Activated naive CD4-positive, alpha-beta T cell treated with Interleukin-2 at 50 U/mL for 16 hours (primary cell): ENCODE data around the gene SLC49A3.
A peak's percentile ranks its signal among the peaks of the same experiment; 100 is the strongest.
"Not testable (repeated sequence)": the region's sequence is repeated elsewhere in the genome, so short reads cannot be mapped to it uniquely, and the experiment has no call there.

Source experiments
- DNase-seq: peaks from one replicate; pipeline ENCODE4 v3.0.0-alpha.2; 2020

The SLC49A3 gene

DNA sequence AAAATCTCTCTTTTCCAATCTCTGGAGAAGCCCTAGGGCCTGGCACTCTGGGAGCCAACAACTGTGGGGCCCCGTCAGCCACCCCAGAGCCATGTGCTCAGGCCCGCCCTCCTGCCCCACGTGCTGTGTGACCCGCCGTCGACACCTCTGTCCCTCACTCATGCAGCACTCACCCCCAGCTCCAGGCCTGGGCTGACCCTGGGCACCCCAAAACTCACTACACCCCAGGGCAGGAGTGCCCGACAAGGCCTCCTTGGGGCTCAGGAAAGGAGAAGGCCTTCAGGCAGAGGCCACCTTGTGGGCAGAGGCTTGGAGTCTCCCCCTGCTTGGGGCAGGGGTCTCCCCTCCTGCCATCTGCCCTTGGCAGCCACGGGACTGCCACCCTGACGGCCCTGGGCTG lies 8.9 kb downstream of the SLC49A3 start:
- no peak for DNase-seq

DNA sequence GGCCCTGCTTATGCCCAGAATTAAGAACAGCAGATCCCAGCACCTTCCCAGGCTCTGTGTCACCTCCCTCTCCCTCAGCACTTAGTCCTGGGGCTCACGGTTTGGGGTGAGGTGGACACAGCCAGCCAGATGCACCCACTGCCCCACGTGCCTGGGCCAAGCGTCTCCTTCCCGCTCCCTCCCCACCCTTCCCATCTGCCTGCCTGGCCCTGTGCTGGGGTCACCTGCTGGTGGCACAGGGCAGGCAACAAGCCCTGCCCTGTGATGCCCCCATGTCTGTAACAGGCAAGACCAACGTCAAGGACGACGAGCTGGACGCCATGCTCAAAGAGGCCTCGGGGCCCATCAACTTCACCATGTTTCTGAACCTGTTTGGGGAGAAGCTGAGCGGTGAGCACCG lies 9.3 kb downstream of the SLC49A3 start:
- DNase-seq, result no peak

DNA sequence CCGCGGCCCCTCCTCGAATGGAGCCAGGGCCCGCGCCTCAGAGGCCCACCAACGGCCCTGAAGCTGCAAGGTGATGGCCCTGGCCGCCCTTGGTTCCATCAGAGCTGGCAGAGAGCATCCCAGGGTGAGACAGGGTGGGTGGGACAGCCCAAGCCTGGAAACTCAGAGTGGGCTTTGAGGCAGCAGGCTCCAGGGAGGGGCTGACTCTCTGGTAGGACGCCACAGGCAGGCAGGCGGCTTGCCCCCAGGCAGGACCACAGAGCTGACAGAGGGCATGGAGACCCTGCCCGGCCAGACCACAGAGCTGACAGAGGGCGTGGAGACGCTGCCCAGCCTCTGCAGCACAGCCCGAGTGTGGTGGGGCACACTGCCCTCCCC lies 9.9 kb downstream of the SLC49A3 start:
- no peak for DNase-seq

DNA sequence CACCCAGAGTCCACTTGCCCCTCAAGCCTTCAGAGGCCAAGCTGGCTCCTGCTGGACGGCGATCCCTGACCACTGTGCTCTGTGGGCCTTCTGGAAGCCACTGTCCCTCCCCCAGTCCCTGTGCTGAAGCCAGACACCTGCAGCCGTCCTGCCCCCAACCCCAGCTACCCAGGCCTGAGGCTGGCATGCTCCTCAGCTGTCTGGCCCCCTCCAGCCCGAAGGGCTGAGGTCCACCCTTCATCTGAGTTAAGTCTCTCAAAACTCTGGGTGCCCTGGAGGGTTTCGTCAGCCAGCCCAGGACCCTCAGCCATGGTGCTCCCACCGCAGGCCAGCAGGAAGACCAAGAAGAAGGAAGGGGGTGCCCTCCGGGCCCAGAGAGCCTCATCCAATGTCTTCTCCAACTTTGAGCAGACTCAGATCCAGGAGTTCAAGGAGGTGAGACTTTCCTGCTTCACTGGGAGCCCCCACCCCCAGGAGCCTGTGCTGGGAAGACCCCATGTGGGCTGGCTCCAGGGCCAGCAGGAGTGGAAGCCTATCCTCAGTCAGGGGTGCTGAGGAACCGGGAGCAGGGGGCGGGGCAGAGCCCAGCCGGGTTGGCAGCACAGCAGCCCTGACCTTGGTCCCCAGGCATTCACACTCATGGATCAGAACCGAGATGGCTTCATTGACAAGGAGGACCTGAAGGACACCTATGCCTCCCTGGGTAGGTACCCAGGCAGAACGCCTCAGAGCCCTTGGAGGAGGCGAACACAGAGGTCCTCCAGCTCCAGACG lies 10.4 kb downstream of the SLC49A3 start:
- no peak for DNase-seq

DNA sequence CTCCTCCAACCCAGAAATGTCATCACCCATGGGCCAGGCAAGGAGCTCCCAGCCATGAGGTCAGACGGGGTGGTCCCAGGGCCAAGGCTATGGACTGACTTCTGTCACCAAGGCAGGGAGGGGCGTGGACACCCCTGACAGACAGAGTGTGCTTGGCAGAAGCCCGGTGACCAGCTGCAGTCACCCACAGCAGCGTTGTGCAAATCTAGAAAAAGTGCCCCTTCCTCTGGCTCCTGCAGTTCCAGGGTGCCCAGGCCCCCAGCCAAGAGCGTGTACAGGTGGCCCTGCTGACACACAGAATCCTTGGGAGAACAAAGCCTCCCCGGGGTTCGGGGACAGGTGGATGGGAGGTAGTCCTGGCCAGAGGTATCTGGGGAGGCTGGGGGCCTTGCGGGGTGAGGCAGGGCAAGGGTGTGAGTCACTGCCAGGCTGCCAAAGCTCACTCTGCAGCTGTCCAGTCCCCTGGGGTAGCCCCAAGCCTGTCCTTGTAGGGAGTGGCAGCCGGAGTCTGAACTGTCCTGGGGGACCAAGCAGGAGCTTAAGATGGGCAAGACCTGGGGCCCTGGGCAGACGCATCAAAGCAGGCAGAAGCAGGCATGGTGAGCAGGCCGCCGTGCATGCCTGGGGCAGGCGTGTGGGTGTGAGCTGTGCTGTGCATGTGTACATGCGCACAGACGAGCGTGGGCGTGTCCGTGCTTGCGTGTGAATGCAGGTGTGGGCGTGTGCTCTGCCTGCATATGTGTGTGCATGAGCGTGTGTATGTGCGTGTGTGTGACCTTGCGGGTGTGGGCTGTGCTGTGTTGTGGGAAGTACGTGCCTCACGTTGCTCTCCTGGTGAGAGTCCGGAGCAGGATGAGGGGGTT lies 11.3 kb downstream of the SLC49A3 start:
- peak; percentile 44 for DNase-seq

DNA sequence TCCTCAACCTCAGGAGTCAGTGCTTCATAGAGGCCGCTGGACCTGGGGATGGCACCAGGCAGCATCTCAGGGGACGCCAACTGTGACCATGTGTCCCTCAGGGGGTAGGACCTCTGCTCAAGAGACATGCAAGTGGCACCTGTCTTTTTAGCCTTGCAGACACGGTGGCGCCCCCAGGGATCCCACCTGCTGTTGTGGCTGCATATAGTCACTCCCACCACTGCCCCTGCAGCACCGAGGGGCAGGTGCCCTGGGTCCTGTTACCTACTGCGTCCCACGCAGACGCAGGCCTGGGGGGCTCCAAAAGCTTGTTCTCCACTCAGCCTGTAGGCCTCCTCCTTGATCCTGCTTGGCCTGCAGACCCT lies 12.1 kb downstream of the SLC49A3 start:
- DNase-seq, result no peak

DNA sequence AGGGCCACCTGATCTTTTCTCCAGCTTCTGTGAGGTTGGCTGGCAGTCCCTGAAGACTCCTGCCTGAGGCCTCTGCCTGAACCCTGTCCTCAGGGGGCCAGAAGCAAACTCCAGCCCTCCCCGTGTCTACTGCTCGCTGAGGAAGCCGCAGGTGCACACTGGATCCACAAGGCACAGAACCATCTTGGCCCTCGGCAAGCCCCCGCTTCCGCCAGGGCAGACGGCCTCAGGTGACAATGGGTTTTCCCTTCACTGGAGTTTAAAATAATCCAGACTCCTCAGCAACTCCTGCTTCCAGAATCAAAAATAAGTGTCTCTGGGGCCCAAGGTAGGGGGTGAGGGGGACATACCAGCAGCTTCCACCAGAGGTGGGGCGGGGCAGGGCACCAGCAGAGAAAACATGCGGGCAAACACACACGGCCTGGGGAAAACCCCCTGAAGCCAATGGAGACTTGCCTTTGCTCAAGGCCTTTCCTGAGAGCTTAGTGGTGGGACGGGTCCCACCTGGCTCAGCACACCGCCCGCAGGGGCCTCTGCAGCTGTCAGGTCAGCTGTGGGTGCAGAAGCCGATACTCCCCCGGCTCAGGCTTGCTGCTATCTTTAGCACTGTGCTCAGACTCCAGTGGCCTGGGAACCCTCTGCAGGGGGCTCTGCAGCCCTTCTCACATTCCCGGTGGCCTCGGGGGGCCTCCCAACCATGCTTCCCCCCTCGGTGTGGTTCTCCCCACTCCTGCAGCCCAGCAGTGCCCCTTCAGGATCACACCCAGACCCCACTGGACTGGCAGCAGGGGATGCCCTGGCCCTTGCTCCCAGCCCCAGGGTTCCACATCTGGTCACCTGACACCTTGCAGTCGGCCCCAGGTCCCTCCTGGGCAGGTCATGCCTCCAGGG lies 12.7 kb downstream of the SLC49A3 start:
- no peak for DNase-seq

DNA sequence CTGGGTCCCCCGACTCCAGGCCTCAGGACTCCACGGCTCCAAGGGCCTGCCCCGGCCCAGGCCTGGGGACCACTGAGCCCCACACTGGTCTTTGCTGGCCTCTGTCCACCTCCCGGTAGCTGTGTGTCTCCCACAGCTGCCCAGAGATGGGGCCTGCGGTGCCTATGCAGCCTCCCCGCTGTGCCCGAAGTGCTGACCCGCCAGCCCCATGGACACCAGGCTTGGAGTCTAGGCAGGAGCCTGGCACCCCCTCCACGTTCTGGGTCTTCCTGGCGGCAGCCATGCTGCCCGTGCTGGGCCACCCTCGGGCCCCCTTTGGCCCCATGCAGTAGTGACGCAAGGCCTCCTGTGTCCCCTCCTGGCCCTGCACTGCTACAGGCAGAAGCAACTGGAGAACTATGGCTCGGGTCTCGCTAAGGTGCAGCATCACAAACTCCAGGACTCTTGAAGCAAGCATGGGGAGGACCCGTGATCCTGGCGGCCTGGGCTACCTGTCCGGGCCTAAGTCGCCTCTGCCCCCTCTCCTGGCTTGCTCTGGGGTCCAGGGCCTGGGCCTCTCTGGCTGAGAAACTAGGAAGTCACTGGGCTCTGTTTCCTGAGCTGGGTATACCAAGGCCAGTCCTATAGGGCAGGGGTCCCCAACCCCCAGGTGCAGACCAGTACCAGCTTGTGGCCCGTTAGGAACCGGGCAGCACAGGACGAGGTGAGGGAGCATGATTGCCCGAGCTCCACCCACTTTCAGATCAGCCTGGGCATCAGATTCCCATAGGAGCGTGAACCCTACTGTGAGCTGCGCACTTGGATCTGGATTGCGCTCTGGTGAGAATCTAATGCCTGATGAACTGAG lies 13.7 kb downstream of the SLC49A3 start:
- DNase-seq, result no peak

DNA sequence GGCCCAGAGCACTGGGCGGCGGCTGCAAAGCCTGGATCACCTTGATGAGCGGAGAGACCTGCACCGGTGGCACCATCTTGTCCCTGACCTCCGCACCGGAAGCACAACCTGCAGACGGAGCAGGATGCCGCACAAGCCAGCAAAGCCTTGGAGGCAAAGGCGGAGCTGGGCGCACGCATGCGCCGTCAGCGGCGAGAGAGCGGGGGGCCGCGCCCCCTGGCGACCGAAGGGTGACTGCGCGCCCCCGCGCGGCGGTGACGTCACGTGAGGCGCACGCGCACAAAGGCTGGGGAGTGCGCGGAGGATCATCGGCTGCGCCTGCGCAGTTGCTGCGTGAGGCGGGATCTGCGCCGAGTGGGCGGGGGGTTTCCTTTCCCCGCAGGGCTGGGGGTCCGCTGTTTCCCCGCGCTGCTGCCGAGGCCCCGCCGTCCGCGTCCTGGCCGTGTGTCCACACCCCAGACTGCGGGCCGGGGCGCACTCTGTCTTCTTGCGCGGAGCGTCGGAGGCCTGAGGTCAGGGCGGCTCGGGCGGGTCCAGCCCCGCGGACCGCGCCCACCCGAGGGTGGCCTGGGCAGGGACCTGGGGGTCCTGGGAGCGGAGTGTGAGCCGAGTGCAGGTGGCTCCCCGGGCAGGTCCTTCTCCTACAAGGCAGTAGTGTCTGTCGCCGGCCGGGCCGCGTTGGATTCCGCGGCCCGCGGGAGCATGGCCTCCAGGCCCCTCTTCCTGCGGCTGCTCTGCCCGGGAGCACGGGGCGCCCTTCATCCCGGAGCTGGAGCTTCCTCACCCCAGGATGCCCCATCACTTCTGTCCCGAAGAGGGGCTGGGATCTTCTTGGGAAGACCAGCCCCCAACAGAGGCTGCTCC lies 14.5 kb downstream of the SLC49A3 start, which contains the start of the genes ATP5ME and MYL5:
Gene ATP5ME (minus strand): TSS at position 105 of the 864 bp plus-strand sequence. CDS start 29 bp downstream, at position 76.
Gene MYL5 (plus strand): TSS at position 371 of the 864 bp plus-strand sequence. CDS start 3,485 bp downstream, outside the sequence.
- peak; percentile 98 for DNase-seq

DNA sequence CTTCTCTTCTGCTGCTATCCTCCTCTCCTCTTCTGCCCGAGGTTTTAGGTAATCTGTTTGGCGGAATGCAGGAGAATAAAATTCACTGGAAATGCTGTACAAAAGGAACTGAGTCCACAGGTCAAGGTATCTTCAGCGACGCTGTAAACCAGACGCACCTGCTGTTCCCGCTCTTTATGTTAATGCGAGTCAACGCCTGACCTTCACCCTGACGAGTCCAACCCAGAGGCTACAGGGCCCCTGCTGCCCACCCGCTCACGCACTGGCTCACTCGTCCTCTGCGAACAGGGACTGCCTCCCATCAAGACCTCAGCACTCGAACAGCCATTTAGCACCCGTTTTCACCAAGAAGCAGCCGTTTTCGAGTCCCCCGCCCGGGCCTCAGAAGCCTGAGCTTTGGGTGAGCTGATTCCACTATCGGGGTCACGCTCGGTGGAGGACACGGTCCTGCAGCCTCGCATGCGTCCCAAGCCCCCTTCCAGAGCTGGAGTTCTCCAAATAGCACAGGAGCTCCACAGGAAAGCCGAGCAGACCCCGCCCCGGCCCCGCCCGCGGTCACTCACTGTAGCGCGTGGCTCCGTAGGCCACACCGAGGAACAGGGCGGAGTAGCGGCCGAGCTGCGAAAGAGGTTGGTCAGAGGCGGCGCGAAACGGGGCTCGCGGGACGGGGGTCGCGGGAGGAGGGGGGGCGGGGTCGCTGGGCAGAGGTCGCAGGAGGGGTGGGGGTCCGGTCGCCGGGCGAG lies 15.4 kb downstream of the SLC49A3 start:
- DNase-seq, result no peak

DNA sequence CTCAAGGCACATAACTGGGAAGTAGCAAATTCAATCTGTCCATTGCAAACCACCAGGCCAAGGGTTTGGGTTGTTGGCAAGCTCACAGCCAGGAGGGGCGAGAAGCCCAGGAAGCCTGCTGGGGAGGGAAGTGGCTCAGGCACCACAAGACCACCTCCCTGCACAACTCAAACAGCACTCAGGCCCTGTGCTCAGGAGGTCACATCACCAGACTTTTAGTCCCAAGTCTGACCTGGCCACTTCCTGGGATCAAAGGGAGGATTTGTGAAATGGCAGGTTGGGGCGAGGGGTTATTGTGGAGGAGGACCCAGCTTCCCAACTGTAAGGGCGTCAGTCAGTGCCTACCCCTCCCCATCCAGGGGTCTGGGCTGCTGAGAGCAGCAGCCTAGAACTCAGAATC lies 17.2 kb downstream of the SLC49A3 start:
- DNase-seq, result no peak

DNA sequence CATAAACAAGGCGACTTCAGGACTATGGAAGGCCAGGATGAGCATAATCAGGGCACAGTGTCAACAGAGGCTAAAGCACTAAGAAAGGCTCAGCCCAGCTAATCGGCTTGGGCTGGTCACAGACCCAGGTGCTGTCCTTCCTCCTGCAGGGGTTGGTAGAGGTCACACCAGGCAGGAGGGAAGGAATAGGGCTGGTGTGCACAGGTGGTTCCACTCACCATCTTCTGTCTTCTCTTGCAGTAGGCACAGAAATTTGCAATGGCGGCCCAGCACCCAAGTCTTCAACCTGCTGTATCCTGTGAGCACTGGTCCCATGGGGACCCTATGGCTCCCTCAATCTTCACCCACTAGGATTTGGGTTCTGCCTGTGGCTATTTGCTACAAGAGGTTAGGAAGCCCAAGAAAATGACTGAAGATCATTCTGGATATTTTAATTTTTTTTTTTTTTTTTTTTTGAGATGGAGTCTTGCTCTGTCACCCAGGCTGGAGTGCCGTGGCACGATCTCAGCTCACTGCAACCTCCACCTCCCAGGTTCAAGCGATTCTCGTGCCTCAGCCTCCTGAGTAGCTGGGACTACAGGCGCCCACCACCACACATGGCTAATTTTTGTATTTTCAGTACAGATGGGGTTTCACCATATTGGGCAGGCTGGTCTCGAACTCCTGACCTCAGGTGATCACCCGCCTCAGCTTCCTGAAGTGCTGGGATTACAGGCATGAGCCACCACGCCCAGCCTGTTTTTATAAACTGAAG lies 19.0 kb downstream of the SLC49A3 start:
- DNase-seq, result not testable (repeated sequence)

DNA sequence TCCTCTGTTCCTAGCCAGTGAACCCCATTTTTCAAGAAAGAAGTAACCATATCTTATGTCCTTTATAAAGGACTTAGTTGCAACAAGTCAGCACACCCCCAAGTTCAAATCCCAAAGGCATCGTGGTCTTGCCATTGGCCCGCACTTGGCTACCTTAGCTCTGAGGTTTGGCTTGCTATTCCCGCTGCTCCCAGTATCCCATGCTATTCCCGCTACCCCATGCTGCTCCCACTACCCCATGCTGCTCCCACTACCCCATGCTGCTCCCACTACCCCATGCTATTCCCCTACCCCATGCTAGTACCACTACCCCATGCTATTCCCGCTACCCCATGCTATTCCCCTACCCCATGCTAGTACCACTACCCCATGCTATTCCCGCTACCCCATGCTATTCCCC lies 20.7 kb downstream of the SLC49A3 start:
- DNase-seq, result not testable (repeated sequence)

DNA sequence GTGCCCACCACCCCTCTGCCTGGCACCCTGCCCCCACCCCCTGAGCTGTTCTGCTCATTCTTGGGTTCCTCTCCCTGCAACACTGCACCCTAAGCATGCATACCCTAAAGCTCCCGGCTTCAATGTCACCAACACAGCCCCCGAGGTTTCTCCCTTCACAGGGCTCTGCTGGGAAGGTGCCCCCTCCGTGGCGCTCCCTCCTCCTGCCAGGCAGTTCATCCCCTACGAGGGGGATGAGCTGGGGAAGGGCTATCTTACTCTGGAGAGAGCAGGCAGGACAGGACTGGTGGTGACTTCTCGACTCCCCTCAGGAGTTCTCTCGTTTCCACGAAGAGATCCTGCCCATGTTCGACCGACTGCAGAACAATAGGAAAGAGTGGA lies 21.4 kb downstream of the SLC49A3 start:
- DNase-seq, result no peak

DNA sequence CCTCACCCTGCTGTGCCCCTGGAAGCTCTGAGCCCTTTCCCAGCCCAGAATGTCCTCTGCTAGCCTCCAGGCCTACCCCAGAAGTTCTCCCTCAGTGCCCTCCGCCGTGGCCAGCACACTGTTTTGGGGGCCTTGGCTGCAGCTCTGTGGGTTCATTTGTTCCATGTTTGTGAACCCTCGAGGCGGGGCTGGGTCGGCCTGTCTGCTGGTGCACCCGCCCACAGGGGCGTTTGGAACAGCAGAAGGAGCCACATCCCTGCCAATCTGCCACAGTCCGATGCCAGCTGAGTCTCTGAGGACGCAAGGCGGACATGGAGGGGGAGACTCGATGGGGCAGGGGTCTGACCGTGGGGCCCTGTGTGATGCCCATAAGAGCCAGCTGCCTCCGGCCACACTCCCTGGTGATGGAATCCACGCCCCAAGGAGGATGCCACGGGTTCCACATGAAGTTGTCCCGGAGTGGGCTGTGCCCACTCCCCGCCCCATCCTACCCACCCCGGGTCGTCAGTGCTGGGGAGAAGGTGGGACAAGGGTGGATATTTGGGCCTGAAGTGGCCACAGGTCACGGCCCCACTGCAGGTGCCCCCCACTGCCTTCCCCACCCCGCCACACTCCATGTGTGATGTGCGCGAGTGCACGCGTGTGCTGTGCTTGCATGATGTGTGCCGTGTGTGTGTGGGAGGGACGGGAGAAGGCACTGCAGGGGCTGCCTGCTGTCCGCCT lies 22.0 kb downstream of the SLC49A3 start:
- DNase-seq, result no peak

DNA sequence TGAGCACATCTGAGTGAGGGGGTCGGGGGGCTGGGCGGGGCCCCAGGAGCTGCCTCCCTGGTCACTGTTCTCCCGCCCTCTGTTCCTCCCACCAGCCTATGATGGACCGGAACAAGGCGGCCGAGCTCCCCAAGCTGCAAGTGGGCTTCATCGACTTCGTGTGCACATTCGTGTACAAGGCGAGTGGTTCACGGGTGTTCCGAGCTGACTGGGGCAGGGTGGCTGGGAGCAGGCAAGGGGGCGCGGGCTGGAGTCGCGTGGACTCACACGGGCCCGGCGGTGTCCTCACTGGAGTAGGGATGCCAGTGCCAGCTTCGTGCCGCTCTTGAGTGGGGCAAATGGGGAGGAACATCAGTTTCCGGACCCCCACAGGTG lies 22.5 kb downstream of the SLC49A3 start:
- DNase-seq, result no peak

DNA sequence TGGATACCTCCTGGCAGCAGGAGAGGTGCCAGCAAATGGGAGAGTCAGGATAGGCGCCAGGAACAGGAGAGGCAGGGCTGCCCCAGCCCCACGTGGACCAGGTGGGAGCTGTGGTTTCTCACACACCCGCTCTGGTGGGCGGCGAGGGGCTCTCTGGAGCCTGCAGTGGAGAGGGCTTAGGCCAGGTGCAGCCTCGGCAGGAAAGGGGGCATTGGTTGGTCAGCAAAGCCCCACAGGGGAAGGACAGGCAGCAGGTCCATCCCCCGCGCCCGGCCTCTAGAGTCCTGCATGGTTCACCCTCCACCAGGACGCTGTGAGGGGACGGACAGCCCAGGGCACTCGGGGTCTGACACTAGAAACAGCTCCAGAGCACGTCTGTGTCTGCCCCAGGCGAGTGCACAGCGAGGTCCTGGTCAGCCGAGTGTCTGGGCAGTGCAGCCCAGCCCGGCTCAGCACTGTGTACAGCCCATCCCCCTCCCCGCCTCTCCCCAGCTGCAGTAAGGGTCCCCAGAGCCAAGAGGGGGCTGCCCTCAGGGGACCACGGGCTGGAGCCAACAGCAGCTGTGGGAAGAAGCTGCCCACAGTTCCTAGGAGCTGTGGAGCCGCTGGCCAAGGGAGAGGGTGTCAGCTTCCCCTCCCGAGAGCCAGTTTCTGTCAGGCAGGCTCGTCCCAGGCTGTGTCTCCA lies 23.1 kb downstream of the SLC49A3 start:
- no peak for DNase-seq

DNA sequence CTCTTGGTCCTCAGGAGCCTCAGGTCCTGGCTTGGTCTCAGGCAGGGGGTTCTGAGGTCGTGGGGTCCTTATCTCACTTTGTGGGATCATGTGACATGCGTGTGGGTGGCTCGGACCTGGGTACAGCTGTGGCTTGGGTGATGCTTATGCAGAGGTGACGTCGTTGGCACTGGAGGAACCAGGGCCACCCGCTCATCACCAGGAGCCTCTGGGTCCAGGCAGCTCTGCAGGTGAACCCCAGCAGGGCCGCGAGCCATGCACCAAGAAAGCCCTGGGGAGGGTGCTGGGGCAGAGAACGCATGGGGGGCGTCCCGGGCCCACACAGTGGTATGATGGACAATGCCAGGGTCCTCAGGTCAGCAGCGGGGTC lies 23.6 kb downstream of the SLC49A3 start:
- DNase-seq, result no peak
